ENCODE measurements around the gene GALR2.

GALR2 gene

GRCh38 chr17:76124582-76125390, 50.2 kb downstream of the GALR2 start:
- DNase-seq (ENCODE audit: low read depth, low spot score) = no peak

DNA sequence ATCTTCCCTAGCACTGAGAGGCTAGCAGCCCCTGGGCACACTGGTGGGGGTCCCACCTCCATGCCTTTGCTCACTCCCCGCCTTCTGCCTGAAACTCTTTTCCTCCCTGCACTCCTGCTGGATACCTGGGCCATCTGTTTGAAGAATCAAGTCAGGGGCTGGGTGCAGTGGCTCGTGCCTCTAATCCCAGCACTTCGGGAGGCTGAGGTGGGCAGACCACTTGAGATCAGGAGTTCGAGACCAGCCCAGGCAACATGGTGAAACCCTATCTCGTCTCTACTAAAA, 50.8 kb downstream of the GALR2 start:
- DNase-seq (ENCODE audit: low read depth, low spot score) = no peak

GRCh38 chr17:76125922-76126321, 51.3 kb downstream of the GALR2 start:
- DNase-seq (ENCODE audit: low read depth, low spot score) = no peak
